Coronary artery (tissue), 2 donors: Measurements from ENCODE around the gene AUNIP.

Experiments
- DNase-seq: peaks from one replicate; pipeline ENCODE4 v3.0.0-alpha.2; 2017; ENCODE audit warnings: low spot score
- H3K27ac ChIP-seq, 2 donors: fragments of 200-600 bp; sonication (generic); one replicate each; pipeline ENCODE4 v1.5.1; 2016 to 2019
- H3K4me3 ChIP-seq: fragments of 200-600 bp; sonication (generic); 2 replicates; pipeline ENCODE4 v1.5.1; 2016; ENCODE audit warnings: mild to moderate bottlenecking, moderate library complexity
- TF ChIP-seq, protein P1 (sequence below): fragments of 200-600 bp; sonication (generic); IDR thresholded peaks from one replicate; pipeline ENCODE4 v1.5.1; 2019; ENCODE audit warnings: antibody characterized with exemption

Gene AUNIP

DNA sequence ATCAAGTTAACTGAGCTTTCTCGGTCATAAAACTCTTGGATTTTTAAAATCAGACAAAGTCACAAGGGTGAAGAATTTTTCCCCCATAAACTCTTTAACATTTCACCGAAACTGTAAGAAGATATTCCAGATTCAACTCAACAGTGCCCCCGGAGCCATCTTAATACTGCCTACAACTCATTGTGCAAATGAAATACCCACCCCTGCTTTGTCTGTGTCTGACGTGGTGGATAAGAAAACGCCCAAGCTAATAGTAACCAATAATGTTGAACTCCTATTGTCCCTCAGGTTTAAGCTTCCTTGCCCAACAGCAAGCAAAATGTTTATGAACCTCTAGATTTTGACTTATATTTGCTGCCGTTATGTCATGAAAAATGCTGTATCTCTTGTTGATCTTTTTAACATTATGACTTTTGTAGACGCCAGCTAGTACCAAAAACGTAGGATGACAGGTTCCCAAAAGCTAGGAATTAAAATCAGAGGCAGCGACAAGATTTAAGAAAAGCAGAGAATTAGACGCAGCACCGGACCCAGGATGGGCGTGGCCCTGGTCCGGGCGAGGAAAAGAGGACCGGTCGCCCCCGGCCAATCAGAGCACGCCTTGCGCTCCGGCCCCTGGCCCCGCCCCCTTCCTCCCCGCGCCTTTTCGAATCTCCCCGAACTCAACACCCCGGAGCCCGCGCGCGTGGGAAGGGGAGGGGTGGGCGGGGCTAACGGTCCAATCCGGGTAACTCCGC lies 45.9 kb upstream of the AUNIP start:
- TF ChIP-seq, protein P1, sequence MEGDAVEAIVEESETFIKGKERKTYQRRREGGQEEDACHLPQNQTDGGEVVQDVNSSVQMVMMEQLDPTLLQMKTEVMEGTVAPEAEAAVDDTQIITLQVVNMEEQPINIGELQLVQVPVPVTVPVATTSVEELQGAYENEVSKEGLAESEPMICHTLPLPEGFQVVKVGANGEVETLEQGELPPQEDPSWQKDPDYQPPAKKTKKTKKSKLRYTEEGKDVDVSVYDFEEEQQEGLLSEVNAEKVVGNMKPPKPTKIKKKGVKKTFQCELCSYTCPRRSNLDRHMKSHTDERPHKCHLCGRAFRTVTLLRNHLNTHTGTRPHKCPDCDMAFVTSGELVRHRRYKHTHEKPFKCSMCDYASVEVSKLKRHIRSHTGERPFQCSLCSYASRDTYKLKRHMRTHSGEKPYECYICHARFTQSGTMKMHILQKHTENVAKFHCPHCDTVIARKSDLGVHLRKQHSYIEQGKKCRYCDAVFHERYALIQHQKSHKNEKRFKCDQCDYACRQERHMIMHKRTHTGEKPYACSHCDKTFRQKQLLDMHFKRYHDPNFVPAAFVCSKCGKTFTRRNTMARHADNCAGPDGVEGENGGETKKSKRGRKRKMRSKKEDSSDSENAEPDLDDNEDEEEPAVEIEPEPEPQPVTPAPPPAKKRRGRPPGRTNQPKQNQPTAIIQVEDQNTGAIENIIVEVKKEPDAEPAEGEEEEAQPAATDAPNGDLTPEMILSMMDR, result no peak
- Histone ChIP-seq H3K27ac (peak overlapping the region; percentile 75 to 88), H3K4me3 (peak overlapping the region; percentile 97)
- DNase-seq, result peak; percentile 94

DNA sequence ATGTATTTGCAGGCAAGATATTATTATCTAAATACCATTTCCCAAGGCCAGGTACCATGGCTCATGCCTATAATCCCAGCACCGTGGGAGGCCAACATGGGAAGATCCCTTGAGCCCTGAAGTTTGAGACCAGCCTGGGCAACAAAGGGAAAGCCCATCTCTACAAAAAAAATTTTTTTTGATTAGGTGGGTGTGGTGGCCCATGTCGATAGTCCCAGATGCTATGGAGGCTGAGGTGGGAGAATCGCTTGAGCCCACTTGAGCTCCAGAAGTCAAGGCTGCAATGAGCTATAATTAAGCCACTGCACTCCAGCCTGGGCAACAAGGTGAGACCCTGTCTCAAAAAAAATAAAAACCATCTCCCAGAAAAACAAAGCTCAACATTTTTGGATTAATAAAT lies 44.7 kb upstream of the AUNIP start:
- H3K4me3 ChIP-seq, result no peak overlapping the region
- DNase-seq, result no peak
- TF ChIP-seq, protein P1, result no peak
- no peak overlapping the region for H3K27ac ChIP-seq

DNA sequence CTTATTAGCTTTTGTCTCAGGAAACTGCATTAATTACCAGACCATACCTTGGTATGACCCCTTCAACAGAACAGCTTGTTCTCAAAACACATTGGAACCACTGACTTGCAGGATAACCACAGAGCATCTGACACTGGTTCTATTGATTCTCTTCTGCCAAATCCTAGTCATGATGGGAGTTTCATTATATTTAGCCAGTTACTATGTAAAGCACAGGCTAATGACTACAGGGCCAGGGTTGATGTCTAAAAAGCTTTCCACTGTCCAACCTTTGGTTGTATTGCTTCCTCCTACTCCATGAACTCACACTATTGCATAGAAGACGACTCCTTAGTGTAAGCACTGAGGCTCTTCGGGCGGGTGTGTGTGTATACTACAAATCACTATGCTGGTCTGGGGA lies 43.2 kb upstream of the AUNIP start:
- DNase-seq, result no peak
- TF ChIP-seq, protein P1, result no peak
- Histone ChIP-seq H3K4me3 (no peak overlapping the region), H3K27ac (no peak overlapping the region)

DNA sequence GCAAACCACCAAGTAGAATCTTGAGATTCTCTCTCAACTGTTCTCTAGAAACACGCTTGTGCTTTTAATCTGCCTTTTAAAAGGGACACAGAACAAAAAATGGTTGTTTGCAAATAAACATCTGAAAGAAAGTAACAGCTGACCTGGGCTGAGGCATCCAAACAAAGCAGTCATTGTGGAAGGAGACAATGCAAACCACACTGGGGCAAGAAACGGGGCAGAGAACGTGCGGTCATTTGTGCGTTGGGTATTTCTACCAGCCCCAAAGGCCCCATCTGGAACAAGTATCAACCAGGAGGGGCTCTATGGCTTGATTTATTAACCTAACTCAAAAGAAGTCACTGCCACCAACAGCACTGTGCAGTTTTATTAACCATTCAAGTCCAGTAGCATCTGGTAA lies 41.0 kb upstream of the AUNIP start:
- no peak overlapping the region for H3K27ac ChIP-seq
- DNase-seq, result no peak
- TF ChIP-seq, protein P1, result no peak
- H3K4me3 ChIP-seq, result no peak overlapping the region

DNA sequence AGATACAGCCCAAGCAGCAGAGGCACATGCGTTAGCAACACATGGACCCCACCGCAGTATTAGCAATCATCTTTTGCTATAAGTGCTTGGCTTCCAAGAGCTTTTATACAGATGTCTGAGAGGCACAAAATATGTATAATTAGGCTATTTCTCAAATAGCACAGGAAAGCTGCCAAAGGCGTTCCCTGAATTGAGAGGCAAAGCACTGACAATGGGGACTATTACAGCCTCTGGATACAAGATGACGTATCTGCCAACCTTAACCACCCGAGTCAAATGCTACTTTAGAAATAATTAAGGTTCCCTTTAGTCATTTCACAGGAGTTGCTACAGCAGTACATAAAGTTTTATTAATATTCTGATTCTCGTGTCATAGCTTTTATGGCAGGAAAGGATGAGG lies 40.5 kb upstream of the AUNIP start:
- Histone ChIP-seq H3K27ac (no peak overlapping the region), H3K4me3 (no peak overlapping the region)
- TF ChIP-seq, protein P1, result no peak
- DNase-seq, result no peak

DNA sequence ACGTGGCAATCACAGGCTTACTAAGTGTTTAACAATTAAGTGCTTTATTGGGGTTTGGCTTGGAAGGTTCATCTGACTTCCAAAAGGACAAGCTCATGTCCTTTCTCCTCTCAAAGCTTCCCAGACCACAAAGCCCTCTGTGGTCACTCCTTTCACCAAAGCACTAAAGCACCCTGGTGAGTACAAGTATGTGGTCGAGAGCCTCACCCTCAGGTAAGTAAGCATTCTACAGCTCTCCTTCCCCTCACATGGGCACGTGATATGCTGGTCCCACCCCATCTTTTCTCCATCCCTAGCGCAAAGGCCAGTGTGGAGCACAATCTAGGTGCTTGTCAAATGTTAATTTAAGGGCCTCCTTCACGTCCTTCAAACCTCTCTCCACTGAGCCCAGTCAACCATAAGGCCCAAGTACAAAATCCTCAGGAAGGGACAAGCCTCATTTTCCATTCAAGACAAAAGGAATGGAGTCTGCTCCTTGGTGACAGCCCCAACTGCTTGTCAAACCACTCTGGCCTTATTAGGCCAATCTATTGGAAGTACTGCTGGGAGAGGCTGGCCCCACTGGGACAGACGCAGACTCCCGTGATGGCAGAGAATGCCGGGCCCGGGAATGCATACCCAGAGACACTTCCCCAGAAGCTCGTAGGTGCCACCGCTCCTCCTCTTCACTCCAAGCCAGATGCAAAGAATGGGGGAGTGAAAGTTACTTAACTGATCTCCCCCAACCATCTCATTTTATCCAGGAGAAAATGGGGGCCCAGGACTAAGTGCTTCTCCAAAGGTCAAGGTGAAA lies 39.2 kb upstream of the AUNIP start:
- TF ChIP-seq, protein P1, result no peak
- Histone ChIP-seq H3K27ac (no peak overlapping the region), H3K4me3 (no peak overlapping the region)
- no peak for DNase-seq

DNA sequence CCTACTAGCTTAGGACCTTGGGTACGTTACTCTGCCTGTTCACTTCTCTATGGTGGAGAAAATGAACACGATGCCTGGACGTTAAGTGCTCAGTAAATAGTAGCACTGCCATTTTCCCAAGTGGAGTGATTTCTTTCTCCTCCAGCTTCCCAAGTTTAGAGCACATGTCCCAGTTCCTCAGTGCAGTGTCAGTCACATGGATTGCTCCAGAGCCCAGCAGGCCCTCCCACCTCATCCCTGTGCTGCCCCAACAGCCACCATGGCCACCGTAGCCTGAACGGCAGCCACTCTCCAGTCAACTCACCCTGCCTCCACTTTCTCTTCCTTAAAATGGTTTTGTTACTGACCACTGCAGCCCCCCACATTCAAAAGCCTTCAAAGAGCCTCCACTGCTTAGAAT lies 38.5 kb upstream of the AUNIP start:
- no peak overlapping the region for H3K27ac ChIP-seq
- TF ChIP-seq, protein P1, result no peak
- no peak overlapping the region for H3K4me3 ChIP-seq
- no peak for DNase-seq
